D721Med (cell line): Measurements from ENCODE around the gene CARS1.

Source experiments
- DNase-seq: peaks from one replicate; pipeline ENCODE4 v3.0.0; 2011; ENCODE audit warnings: low spot score; ENCODE audit not compliant: insufficient read length
- FAIRE-seq: peaks from 2 replicates; lab custom pipeline; 2011; peaks lifted over from hg19 to GRCh38; lab: Jason Lieb, UNC
- TF ChIP-seq, protein P1 (sequence below): IDR thresholded peaks from 2 replicates; pipeline ENCODE4 v1.5.1; 2012; ENCODE audit warnings: mild to moderate bottlenecking, control low read depth; ENCODE audit not compliant: insufficient read depth; ENCODE audit errors: missing control alignments

CARS1 gene

DNA sequence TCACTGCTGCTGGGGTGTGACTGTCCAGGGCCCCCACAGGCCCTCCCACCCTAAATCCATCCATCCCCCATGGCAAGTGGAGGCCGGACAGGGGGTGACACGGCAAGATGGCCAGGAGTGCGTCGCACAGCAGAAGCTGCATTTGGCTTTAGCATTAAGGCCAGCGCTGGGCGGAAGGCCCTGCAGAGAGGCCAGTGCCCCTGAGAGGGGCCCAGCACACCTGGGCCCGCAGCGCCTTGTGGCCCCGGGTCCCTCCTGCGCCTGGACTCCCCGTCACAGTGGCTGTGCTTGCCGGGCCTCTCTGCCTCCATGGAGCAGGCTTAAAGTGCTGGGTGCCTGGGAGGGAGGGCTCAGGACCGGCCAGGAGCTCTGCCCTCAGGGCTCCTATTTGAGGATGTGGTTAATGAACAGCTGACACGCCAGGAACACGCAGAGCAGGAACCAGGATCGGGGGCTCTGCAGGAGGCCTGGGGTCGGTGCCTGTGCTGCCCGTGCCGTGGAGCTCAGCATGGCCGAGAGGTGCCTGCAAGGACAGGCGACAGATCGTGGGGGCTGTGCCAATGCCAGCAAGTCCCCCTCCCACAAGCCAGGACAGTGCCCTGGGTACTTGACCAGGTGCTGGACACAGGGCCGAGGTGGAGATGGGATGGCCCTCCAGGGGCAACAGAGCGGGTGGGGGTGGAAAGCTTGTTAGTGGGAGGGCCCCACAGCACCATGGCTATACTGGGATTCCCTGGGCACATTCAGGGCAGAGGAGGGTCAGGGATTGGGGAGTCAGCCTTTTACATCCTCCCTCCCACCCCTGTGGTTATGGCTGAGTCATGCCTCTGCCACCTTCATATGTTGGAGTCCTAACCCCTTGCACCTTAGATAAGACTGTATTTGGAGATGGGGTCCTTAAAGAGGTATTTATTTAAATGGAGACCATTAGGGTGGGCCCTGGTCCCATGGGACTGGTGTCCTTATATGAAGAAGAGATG is 30.9 kb upstream of the CARS1 start:
- FAIRE-seq = no peak
- DNase-seq = no peak

DNA sequence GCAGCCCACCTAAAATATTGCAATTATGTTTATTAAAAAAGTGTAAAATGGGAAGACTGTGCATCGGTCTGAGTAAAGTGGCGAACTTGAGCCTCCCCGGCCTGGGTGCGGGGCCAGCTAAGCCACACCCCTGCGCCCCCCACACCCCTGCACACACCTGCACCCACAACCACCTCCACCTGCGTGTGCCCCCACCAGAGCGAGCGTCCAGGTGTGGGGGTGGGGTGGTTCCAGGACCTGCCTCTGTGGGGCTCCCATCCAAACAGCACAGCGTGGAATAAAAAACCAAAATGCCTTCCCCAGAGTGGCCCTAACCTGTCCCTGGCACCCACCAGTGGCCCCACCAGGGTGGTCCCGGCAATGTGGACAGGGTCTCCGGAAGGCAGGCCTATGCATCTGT is 30.1 kb upstream of the CARS1 start:
- no peak for FAIRE-seq
- TF ChIP-seq, protein P1, sequence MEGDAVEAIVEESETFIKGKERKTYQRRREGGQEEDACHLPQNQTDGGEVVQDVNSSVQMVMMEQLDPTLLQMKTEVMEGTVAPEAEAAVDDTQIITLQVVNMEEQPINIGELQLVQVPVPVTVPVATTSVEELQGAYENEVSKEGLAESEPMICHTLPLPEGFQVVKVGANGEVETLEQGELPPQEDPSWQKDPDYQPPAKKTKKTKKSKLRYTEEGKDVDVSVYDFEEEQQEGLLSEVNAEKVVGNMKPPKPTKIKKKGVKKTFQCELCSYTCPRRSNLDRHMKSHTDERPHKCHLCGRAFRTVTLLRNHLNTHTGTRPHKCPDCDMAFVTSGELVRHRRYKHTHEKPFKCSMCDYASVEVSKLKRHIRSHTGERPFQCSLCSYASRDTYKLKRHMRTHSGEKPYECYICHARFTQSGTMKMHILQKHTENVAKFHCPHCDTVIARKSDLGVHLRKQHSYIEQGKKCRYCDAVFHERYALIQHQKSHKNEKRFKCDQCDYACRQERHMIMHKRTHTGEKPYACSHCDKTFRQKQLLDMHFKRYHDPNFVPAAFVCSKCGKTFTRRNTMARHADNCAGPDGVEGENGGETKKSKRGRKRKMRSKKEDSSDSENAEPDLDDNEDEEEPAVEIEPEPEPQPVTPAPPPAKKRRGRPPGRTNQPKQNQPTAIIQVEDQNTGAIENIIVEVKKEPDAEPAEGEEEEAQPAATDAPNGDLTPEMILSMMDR = no peak
- DNase-seq = no peak

More for the DNA sequence above, 30.9 kb upstream of the CARS1 start:
- TF ChIP-seq, protein P1 = no peak

DNA sequence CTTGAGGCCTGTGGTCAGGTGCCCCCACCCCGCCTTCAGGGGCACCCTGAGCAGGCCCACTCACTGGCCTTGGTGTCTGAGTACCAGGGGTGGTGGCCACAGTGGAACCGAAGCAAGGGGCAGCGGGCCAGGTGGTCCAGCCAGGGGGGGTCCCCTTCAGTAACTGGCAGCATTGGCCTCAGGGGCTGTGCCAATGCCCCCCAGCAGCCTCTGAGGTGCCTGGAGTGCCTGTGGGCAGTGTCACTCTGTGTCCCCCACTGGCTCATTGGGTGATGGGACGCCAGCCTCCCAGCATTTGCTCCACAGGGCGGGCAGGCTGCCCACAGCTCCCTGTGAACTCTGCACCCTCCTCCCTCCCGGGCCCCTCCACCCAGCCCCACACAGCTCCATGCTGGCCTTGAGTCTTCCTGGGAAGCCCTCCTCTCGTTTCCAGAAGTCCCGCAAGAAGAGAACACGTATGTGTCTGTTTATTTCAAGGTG is 29.5 kb upstream of the CARS1 start:
- DNase-seq (no peak), FAIRE-seq (no peak)

GRCh38 chr11:3086114-3086513 is 28.9 kb upstream of the CARS1 start:
- DNase-seq = no peak
- no peak for FAIRE-seq
- TF ChIP-seq, protein P1 = no peak

More for the DNA sequence above, 29.5 kb upstream of the CARS1 start:
- TF ChIP-seq, protein P1 = no peak

DNA sequence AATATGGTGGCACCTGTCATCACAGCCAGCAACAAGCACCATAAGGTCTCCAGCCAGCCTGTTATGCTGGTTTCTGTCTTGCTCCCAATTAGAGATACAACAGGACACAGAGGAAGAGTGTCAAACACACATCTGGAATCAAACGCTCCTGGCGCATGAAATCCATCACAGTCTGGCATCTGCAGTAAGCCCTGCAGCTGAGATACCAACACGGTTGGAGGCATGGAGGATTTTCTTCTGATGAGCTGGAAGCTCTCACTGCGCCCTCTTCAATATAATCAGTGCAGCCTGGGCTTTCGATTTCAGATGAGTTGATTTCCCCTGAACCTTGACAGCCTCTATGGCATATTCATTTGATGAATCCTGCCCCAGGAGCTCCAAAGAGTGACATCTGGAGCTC is 27.8 kb upstream of the CARS1 start:
- DNase-seq = no peak
- TF ChIP-seq, protein P1 = no peak
- FAIRE-seq = no peak

DNA sequence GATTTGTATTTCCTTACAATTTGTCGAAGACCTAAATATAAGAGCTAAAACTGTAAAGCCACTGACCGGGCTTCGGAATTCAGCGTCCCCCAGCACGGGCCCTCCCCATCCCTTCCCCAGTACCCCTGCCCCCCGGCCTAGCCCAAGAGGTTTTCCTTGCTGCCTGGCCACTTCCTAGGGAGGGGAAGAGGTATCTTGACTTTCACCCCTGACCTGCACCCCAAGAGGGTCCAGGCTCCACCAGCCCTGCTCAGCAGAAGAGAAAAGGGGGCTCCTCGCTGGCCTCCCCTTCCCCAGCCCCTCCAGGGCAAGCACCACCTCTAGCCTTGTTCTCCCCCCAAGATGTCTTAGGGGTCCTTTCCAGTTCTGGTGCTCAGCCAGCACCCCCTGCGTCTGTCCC is 26.1 kb upstream of the CARS1 start:
- DNase-seq (no peak), FAIRE-seq (no peak)
- TF ChIP-seq, protein P1 = no peak

- DNase-seq (no peak), FAIRE-seq (no peak)
- TF ChIP-seq, protein P1 = no peak
Measured at GRCh38 chr11:3081386-3081751, 24.1 kb upstream of the CARS1 start.
